VCaP (cell line): ENCODE results near the gene ATP4B.

Experiments used
- H3K27ac ChIP-seq: fragments of 450-650 bp; 2 replicates; pipeline ENCODE4 v1.5.1; 2017
- TF ChIP-seq, protein P1 (sequence below): fragments of 450-650 bp; conservative IDR thresholded peaks from 2 replicates; pipeline ENCODE4 v1.5.1; 2017; ENCODE audit warnings: mild to moderate bottlenecking, moderate library complexity

Gene ATP4B

DNA sequence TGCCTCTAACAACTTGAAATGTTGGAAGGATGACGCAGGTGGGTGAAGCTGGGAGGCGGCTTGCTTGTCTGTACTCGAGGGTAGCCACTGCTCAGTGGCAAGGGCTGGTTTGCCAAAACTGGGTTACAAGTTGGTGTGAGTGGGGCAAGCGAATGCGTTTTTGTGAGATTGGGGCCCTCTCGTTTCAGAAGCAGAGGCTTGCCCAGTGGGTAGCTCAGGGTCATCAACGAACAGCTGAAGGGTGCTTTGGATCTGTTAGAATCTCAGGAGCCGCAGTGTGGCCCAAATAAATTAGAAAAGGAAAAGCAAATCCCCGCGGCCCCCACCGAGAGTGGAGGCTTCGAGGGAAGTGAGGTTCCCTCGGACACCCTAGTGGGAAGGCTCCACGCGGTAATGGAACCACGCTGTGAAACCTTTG is 7.3 kb downstream of the ATP4B start:
- TF ChIP-seq, protein P1, sequence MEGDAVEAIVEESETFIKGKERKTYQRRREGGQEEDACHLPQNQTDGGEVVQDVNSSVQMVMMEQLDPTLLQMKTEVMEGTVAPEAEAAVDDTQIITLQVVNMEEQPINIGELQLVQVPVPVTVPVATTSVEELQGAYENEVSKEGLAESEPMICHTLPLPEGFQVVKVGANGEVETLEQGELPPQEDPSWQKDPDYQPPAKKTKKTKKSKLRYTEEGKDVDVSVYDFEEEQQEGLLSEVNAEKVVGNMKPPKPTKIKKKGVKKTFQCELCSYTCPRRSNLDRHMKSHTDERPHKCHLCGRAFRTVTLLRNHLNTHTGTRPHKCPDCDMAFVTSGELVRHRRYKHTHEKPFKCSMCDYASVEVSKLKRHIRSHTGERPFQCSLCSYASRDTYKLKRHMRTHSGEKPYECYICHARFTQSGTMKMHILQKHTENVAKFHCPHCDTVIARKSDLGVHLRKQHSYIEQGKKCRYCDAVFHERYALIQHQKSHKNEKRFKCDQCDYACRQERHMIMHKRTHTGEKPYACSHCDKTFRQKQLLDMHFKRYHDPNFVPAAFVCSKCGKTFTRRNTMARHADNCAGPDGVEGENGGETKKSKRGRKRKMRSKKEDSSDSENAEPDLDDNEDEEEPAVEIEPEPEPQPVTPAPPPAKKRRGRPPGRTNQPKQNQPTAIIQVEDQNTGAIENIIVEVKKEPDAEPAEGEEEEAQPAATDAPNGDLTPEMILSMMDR, result no peak
- H3K27ac ChIP-seq, result no peak overlapping the region

DNA sequence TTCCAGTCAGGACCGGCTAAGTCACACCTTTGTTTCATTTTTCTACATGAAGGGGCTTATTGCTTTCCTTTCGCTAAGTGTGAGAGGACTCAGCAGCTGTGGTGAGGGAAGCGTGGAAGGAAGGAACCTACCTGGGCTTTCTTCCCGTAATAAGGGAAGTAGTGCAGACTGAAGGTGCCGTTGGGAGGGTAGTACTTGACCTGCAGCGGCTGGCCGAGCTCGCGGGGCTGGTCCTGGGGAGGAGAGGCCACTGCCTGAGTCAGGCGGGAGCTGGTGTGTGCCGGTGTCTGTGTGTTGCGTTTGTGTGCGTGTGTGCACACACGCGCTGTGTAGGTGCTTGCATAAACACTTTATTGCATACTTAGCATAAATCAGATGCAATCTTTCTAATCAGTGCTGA is 7.7 kb downstream of the ATP4B start:
- TF ChIP-seq, protein P1, result no peak
- no peak overlapping the region for H3K27ac ChIP-seq

DNA sequence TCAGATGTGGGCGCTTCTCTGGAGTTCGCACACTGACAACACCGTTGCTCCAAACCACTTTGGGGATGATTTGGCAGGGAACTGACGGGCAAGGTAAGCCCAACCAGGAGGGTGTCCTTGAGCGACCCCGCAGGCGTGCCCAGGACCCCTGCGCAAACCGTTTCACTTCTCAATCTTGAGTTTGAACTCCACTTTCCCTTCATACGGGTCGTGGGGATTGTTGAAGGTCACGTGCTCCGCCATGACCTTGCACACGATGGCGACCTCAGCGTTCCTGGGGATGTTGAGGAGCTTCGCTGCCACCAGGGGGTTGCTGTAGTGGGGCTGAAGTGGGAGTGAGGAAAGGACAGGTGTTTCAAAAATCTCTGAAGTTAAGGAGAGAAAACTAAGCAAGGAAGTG is 8.8 kb downstream of the ATP4B start:
- TF ChIP-seq, protein P1, result no peak
- H3K27ac ChIP-seq, result no peak overlapping the region

DNA sequence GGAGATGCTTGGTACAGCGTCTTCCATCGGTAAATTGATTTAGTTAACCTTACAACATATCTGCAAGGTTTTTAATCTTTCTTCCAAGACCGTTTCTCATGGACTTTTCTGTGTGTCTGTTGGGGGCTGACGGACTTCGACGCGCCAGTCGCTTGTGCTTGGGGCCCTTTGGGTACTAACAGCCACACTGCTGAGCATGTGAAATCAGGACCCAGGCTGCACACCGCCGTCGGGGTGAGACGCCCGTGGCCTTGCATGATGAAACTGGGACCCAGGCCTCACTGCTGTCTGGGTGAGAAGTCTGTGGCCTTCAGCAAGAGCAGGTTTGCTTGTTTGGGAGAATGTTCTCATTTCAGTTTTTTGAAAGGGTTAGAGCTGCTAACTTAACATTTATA is 9.8 kb downstream of the ATP4B start:
- TF ChIP-seq, protein P1, result no peak
- no peak overlapping the region; the same call in 1 of the 2 replicates for H3K27ac ChIP-seq

DNA sequence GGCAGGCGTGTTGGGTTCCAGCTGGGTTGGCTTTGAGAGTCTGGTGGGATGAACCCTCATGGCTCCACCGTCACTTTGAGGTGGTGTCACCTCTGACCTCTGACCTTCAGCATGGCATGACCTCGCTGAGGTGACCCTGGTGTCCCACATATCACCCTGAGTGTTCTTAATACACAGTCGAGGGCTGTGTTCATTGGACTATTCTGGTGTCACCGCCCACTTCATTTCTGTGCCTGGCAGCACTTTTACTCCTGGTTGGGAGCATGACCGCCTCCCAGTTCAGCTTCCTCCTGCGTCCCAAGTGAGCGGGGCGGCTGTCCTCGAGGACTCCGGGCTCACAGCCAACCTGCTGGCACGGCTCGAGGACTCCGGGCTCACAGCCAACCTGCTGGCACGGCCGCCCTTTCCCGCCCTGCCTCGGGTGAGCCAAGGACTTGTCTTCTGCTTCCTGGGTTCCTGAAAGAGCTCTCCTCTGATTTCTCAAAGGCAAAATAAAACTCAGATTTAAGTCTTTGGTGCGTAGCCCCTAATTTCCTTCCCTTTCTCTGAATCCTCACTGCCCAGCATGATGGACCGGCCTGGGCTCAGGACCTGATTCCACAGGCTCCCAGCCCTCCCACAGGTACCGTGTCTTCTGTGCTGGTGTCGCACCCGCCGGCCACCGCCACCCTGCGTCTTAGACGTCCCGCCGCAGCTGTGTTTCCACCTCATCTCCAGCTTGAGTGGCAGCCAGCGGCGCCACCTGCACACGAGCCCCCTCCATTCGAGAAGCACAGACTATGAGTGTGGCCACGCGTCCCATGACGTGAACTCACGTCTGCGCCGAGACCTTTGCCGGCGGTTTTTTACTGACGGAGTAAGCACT is 10.4 kb downstream of the ATP4B start:
- no peak overlapping the region; the same call in 1 of the 2 replicates for H3K27ac ChIP-seq
- TF ChIP-seq, protein P1, result no peak

DNA sequence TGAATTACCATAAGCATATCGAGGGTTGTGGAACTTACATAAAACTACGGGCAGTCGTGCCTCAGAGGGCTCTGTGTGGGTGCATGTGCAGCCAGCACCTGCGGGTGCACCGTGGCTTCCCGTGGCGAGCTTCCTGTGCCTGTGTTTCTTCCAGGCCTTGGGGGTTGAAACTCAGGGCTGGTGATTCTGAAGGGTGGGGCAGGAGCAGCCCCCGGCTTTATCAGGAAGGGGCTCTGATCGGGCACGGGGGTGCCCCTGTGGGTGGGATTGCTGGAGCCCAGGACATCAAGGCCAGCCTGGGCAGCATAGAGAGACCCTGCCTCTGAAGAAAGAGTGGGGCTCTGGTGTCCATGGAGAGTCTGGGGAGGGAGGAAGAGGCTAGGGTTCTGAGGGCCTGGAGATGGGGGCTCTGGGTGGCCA is 11.1 kb downstream of the ATP4B start:
- TF ChIP-seq, protein P1, result no peak
- no peak overlapping the region; the same call in 1 of the 2 replicates for H3K27ac ChIP-seq

DNA sequence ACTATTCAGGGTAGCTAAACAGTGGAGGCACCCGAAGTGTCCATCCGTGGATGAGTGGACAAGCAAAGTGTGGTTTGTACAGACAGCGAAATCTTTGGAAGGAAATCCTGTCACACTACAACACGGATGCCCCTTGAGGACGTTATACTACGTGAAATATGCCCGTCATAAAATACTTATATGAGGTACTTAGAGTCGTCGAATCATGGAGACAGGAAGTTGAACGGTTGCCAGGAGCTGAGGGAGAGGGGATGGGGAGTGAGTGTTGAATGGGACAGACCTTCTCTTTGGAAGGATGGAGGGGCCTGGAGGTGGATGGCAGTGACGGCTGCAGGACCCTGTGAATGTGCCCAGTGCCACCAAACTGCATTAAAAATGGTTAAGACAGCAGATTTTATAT is 11.6 kb downstream of the ATP4B start:
- no peak overlapping the region for H3K27ac ChIP-seq
- TF ChIP-seq, protein P1, result no peak
